K562 (cell line): ENCODE data around the gene DAGLA. TPM values are rescaled to one million over a fixed set of nuclear protein-coding genes. Genes with fewer than 3 reads are reported as not detected.

Experiments
- BCL6 ChIP-seq: fragments of 250-450 bp; sonication (Bioruptor Pico); IDR thresholded peaks from 2 replicates; pipeline ENCODE4 v1.4.0; 2020
- HDAC6 ChIP-seq: IDR thresholded peaks from 2 replicates; pipeline ENCODE4 v1.6.1; 2012; ENCODE audit warnings: low read depth, mild to moderate bottlenecking, control low read depth, inconsistent platforms, low read length, moderate library complexity
- HMG20A ChIP-seq: fragments of 450-650 bp; formaldehyde crosslinking; conservative IDR thresholded peaks from 2 replicates; pipeline ENCODE4 v1.4.0; 2020; ENCODE audit warnings: mild to moderate bottlenecking, mixed read lengths
- HMGN3 ChIP-seq: IDR thresholded peaks from 2 replicates; pipeline ENCODE4 v1.6.1; 2011; ENCODE audit warnings: borderline replicate concordance, low read depth, mild to moderate bottlenecking, mixed read lengths, low read length; ENCODE audit not compliant: insufficient read length; ENCODE audit errors: extremely low read depth
- JUNB ChIP-seq: fragments of 450-650 bp; formaldehyde crosslinking; conservative IDR thresholded peaks from 2 replicates; pipeline ENCODE4 v1.4.0; 2020; ENCODE audit warnings: mild to moderate bottlenecking
- MXI1 ChIP-seq: IDR thresholded peaks from 2 replicates; pipeline ENCODE4 v1.6.1; 2011; ENCODE audit warnings: low read depth, mild to moderate bottlenecking, improper control_type of control experiment, low read length
- NBN ChIP-seq: fragments of 450-650 bp; IDR thresholded peaks from 2 replicates; pipeline ENCODE4 v1.6.1; 2016; ENCODE audit warnings: low read depth, mild to moderate bottlenecking
- NFIX ChIP-seq: fragments of 250-450 bp; sonication (Bioruptor Pico); IDR thresholded peaks from 2 replicates; pipeline ENCODE4 v1.4.0; 2020; ENCODE audit warnings: low read depth, mild to moderate bottlenecking, moderate library complexity
- PML ChIP-seq: IDR thresholded peaks from 2 replicates; pipeline ENCODE4 v1.6.1; 2012; ENCODE audit warnings: low read length, inconsistent platforms
- TAF1 ChIP-seq: IDR thresholded peaks from 2 replicates; pipeline ENCODE4 v1.6.1; 2011; ENCODE audit warnings: mild to moderate bottlenecking, low read length, moderate library complexity; ENCODE audit not compliant: insufficient read depth, control insufficient read depth, severe bottlenecking; ENCODE audit errors: extremely low read depth
- TCF7 ChIP-seq: sonication (generic); IDR thresholded peaks from 2 replicates; pipeline ENCODE4 v1.6.1; 2016; ENCODE audit warnings: antibody characterized with exemption, borderline replicate concordance
- ZNF324 ChIP-seq: fragments of 250-450 bp; sonication (Bioruptor Pico); IDR thresholded peaks from 2 replicates; pipeline ENCODE4 v1.4.0; 2020; ENCODE audit warnings: mild to moderate bottlenecking
- polyA plus RNA-seq, 8 experiments: library from polyadenylated mRNA; depleted of rRNA in 4 of 8; stranded (reverse) in 5 of 8; unstranded in 3 of 8; fragments of >200 nt; fragmentation: Nextera tagmentation in 2 of 8; fragmentation: Illumina TruSeq in 1 of 8; extraction: Ambion mirVana in 2 of 8; extraction: Trizol in 1 of 8; gene quantifications; 2 replicates each; pipeline versions ENCODE4 v1.2.1 to v1.2.3, GENCODE V29; 2011 to 2014; ENCODE audit warnings: inconsistent platforms in 1 of 8, missing spikeins in 1 of 8
- total RNA-seq, 7 experiments: library from RNA; depleted of rRNA in 6 of 7; stranded (reverse); fragments of >200 nt in 6 of 7; fragmentation: Illumina TruSeq in 2 of 7; extraction: Trizol in 2 of 7; gene quantifications; 2 replicates each; pipeline versions ENCODE4 v1.2.1 to v1.2.3, GENCODE V29; 2011 to 2021; ENCODE audit warnings: low replicate concordance in 1 of 7
- TF ChIP-seq, protein P1 (sequence below): sonication (generic); formaldehyde crosslinking; IDR thresholded peaks from 2 replicates; pipeline ENCODE4 v1.8.0; 2022; ENCODE audit warnings: mild to moderate bottlenecking, missing genetic modification reagents
- TF ChIP-seq, protein P2 (sequence below): fragments of 450-650 bp; formaldehyde crosslinking; IDR thresholded peaks from 2 replicates; pipeline ENCODE4 v1.4.0; 2022; ENCODE audit warnings: missing genetic modification characterization
- TF ChIP-seq, protein P3 (sequence below), 3 experiments: IDR thresholded peaks in 2 of 3; conservative IDR thresholded peaks in 1 of 3; 2 replicates each; pipeline ENCODE4 v1.5.1; 2011 to 2012; ENCODE audit warnings: low read length in 3 of 3, mild to moderate bottlenecking in 3 of 3, control low read depth in 2 of 3, improper control_type of control experiment in 1 of 3, inconsistent platforms in 1 of 3, low read depth in 1 of 3, mixed read lengths in 1 of 3, moderate library complexity in 1 of 3; ENCODE audit not compliant: insufficient read depth in 2 of 3
- TF ChIP-seq, protein P4 (sequence below): fragments of 250-450 bp; sonication (Bioruptor Pico); IDR thresholded peaks from 2 replicates; pipeline ENCODE4 v1.8.0; 2022; ENCODE audit warnings: moderate library complexity, mild to moderate bottlenecking, inconsistent platforms
- TF ChIP-seq, protein P5 (sequence below): fragments of 450-650 bp; formaldehyde crosslinking; IDR thresholded peaks from 2 replicates; pipeline ENCODE4 v1.4.0; 2022; ENCODE audit warnings: mild to moderate bottlenecking, moderate library complexity
- TF ChIP-seq, protein P6 (sequence below): sonication (generic); formaldehyde crosslinking; IDR thresholded peaks from 2 replicates; pipeline ENCODE4 v1.8.1; 2022; ENCODE audit warnings: missing genetic modification reagents

DAGLA gene
- total and polyA plus RNA-seq, 9 of the 15 experiments (the other 6 are each of a cell fraction or from before 2014, with no cell fraction given), result 0.03 to 0.16 (median 0.04) TPM; not detected in 4

DNA sequence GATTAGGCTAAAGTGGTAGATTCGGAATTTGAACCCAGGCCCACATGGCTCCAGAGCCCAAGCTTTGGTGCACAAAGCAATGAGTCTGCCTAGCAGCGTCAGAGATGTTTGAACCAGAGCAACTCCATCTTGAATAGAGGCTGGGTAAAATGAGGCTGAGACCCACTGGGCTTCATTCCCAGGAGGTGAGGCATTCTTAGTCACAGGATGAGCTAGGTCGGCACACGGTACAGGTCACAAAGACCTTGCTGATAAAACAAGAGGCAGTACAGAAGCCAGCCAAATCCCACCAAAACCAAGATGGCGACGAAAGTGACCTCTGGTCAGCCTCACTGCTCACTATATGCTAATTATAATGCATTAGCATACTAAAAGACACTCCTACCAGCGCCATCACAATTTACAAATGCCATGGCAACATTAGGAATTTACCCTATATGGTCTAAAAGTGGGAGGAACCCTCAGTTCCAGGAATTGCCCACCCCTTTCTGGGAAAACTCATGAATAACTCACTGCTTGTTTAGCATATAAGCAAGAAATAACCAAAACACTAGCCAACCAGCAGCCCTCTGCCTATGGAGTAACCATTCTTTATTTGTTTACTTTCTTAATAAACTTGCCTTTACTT, 40.3 kb upstream of the DAGLA start (continued):
- no peak for TF ChIP-seq NBN
- no peak for TF ChIP-seq PML
- TF ChIP-seq ZNF324 (CRISPR knock-in tag), result no peak
- TF ChIP-seq, protein P1, sequence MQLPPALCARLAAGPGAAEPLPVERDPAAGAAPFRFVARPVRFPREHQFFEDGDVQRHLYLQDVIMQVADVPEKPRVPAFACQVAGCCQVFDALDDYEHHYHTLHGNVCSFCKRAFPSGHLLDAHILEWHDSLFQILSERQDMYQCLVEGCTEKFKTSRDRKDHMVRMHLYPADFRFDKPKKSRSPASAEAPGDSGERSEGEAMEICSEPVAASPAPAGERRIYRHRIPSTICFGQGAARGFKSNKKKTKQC, result no peak
- no peak for TF ChIP-seq HMGN3
- TF ChIP-seq NFIX (CRISPR knock-in tag), result no peak
- TF ChIP-seq, protein P2, sequence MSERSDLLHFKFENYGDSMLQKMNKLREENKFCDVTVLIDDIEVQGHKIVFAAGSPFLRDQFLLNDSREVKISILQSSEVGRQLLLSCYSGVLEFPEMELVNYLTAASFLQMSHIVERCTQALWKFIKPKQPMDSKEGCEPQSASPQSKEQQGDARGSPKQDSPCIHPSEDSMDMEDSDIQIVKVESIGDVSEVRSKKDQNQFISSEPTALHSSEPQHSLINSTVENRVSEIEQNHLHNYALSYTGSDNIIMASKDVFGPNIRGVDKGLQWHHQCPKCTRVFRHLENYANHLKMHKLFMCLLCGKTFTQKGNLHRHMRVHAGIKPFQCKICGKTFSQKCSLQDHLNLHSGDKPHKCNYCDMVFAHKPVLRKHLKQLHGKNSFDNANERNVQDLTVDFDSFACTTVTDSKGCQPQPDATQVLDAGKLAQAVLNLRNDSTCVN (CRISPR knock-in tag), result no peak
- TF ChIP-seq HDAC6, result no peak
- TF ChIP-seq MXI1, result no peak
- TF ChIP-seq, protein P3, sequence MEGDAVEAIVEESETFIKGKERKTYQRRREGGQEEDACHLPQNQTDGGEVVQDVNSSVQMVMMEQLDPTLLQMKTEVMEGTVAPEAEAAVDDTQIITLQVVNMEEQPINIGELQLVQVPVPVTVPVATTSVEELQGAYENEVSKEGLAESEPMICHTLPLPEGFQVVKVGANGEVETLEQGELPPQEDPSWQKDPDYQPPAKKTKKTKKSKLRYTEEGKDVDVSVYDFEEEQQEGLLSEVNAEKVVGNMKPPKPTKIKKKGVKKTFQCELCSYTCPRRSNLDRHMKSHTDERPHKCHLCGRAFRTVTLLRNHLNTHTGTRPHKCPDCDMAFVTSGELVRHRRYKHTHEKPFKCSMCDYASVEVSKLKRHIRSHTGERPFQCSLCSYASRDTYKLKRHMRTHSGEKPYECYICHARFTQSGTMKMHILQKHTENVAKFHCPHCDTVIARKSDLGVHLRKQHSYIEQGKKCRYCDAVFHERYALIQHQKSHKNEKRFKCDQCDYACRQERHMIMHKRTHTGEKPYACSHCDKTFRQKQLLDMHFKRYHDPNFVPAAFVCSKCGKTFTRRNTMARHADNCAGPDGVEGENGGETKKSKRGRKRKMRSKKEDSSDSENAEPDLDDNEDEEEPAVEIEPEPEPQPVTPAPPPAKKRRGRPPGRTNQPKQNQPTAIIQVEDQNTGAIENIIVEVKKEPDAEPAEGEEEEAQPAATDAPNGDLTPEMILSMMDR (IDR thresholded peaks at IDR 0.05 in 2 of 3, conservative IDR thresholded peaks at IDR 0.05 in 1 of 3; ENCODE audit: insufficient read depth in 2 of 3, low read depth in 1 of 3, low read length in 3 of 3), result no peak
- TF ChIP-seq HMG20A (CRISPR knock-in tag), result no peak
- TF ChIP-seq JUNB (CRISPR knock-in tag), result no peak
- TF ChIP-seq, protein P4, sequence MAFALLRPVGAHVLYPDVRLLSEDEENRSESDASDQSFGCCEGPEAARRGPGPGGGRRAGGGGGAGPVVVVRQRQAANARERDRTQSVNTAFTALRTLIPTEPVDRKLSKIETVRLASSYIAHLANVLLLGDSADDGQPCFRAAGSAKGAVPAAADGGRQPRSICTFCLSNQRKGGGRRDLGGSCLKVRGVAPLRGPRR (CRISPR knock-in tag), result no peak
- no peak for TF ChIP-seq TCF7
- no peak for TF ChIP-seq TAF1
- TF ChIP-seq, protein P5, sequence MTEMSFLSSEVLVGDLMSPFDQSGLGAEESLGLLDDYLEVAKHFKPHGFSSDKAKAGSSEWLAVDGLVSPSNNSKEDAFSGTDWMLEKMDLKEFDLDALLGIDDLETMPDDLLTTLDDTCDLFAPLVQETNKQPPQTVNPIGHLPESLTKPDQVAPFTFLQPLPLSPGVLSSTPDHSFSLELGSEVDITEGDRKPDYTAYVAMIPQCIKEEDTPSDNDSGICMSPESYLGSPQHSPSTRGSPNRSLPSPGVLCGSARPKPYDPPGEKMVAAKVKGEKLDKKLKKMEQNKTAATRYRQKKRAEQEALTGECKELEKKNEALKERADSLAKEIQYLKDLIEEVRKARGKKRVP (CRISPR knock-in tag), result no peak
- TF ChIP-seq, protein P6, sequence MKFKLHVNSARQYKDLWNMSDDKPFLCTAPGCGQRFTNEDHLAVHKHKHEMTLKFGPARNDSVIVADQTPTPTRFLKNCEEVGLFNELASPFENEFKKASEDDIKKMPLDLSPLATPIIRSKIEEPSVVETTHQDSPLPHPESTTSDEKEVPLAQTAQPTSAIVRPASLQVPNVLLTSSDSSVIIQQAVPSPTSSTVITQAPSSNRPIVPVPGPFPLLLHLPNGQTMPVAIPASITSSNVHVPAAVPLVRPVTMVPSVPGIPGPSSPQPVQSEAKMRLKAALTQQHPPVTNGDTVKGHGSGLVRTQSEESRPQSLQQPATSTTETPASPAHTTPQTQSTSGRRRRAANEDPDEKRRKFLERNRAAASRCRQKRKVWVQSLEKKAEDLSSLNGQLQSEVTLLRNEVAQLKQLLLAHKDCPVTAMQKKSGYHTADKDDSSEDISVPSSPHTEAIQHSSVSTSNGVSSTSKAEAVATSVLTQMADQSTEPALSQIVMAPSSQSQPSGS (CRISPR knock-in tag), result no peak
- no peak for TF ChIP-seq BCL6 (CRISPR knock-in tag)
